GM15510 (cell line): Measurements from ENCODE around the gene FAM53A.

ENCODE experiments used
- POLR2A ChIP-seq: IDR thresholded peaks from 3 replicates; pipeline ENCODE4 v1.6.1; 2011; ENCODE audit warnings: borderline replicate concordance; ENCODE audit not compliant: insufficient read length; ENCODE audit errors: extremely low read depth

FAM53A gene

GRCh38 chr4:1618438-1618837, 65.7 kb downstream of the FAM53A start:
- TF ChIP-seq POLR2A, result no peak

GRCh38 chr4:1616557-1616930, 67.6 kb downstream of the FAM53A start:
- TF ChIP-seq POLR2A, result no peak

DNA sequence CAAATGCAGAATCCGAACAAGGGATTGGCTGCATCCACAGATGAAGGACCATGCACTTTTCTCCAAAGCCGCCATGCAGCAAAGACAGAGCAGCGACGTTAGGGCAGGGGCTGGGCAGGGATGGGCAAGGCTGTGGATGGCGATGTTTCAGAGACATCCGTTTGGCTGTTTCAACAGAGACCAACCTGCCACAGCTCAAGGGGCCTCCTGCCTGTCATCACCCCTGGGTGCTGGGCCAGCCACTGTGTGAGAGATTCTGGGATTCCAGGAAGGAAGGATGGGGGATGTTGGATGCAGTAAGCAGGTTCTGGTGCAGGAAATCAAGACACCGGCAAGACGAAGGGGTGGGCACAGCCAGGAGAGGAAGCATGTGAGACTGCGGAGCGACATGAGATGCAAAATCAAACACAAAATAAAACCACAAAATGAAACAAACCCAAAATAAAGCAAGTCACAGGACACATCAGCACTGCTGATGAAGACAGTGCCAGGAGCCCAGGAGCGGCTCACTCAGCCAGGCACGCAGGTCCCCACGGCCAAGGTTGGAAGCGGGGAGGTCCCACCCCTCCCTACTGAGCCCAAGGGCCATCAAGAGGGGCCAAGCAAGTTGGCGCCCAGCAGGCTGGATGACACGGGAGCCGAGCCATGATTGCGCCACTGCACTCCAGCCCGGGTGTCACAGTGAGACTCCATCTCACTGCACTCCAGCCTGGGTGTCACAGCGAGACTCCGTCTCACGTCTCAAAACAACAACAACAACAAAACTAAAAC, 68.1 kb downstream of the FAM53A start:
- TF ChIP-seq POLR2A, result no peak

- no peak for TF ChIP-seq POLR2A
Observed at GRCh38 chr4:1614854-1615595, 69.1 kb downstream of the FAM53A start.

DNA sequence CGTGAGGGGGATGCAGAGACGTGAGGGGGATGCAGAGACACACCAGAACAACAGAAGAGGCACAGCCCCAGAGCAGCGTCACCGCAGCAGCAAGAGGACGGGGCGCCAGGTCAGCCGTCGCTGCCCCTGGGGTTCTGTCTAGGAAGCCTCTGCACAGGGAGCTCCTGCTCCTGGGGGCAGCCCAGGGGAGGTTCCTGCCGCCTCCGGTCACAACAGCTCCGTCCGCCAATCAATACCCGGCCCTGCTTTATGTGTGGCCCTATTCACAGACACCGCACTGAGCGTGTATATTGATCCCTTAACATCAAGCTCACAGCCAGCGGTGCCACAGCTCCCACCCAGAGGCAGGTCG, 69.6 kb downstream of the FAM53A start:
- TF ChIP-seq POLR2A, result no peak

DNA sequence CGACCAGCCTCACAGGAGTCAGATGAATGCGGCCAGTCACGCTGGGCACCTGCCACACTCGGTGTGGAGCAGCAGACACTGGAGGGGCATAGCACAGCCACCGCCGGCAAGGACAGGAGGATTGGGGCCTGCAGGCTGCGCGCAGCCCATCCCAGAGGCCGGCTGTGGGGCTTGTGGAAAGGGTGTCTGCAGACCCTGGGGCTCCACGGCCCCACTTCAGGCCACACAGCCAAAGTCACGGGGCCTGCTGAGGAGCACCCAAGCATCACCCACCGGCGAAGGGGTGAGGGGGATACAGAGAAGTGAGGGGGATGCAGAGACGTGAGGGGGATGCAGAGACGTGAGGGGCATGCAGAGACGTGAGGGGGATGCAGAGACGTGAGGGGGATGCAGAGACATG, 70.1 kb downstream of the FAM53A start:
- no peak for TF ChIP-seq POLR2A

DNA sequence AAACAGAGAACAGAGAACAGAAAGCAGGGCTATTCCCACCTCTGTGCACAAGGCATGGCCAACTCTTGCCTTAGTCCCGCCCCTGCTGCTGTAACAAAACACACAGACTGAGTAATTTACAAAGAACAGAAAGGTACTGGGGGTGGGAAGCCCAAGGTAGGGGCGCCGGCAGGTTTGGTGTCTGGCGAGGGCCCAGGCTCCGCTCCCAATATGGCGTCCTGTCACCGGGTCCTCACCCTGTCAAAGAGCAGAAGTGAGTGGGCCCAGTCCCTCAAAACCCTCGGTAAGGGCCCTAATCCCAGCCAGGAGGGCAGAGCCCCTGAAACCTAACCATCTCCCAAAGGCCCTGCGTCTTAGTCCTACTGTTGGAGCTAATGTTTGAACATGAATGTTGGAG, 71.0 kb downstream of the FAM53A start:
- TF ChIP-seq POLR2A, result no peak

GRCh38 chr4:1612278-1613098, 71.6 kb downstream of the FAM53A start:
- TF ChIP-seq POLR2A, result no peak

DNA sequence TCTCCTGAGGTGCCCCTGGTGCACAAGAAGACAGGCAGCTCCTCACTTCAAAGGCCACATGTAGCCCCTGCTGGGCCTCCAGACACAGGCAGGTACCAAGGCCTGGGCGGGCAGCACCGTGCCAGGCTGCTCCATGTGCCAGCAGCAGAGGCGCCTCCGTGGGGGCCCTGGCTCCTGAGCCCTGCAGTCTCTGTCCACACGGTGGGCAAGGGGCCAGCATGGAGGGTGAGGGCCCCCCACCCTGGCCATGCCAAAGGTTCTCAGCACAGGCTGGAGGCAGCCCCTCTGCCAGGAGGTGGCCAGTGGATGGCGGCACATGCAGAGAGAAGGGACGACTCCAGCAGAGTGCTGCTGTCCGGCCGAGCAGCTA, 72.6 kb downstream of the FAM53A start:
- TF ChIP-seq POLR2A, result no peak

- TF ChIP-seq POLR2A, result no peak
Observed at GRCh38 chr4:1610791-1611500, 73.2 kb downstream of the FAM53A start.

GRCh38 chr4:1609901-1610790, 74.0 kb downstream of the FAM53A start:
- no peak for TF ChIP-seq POLR2A

GRCh38 chr4:1608821-1609500, 75.2 kb downstream of the FAM53A start:
- TF ChIP-seq POLR2A, result no peak

DNA sequence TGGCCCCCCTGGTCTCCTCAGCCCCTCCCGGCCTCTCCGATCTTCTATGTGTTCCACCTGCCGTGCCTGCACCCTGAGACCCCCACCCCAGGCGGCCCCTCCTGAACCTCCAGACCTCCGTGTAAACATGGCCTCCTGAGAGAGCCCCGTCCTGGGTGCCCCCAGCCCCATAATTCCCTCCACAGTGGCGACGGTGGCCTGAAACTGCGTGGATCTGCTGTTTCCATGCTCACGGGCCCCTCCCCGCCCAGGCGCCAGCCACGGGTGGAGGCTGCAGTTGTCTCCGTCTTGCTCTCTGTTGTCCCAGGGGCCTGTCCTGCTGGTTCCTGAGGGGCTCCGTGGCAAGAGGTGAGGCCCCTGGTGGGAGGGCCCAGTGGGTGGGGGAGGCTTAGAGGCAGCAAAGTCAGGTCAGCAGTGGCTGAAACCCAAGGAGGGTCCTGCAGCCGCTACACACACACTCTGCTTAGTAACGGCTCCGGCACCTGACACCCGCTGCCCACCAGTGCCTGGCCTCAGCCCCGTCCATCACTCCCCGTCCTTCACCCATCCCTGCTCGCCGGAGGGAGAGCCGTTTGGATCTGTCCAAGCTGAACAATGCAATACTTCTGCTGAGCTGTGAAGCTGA, 75.8 kb downstream of the FAM53A start:
- no peak for TF ChIP-seq POLR2A
